A673 (cell line): ENCODE results near the gene FBXL17. TPM values are rescaled to one million over a fixed set of nuclear protein-coding genes. Genes with fewer than 3 reads are reported as not detected.
A peak's percentile ranks its signal among the peaks of the same experiment; 100 is the strongest.

Experiments used
- BruUV-seq: library from RNA; stranded (reverse); fragments of 400-500 nt; replicated peaks from 2 replicates; lab custom pipeline; 2021; lab: Mats Ljungman, UMichigan
- CTCF ChIA-PET: fragments of 300-600 bp; sonication (Branson Sonifier 250); formaldehyde crosslinking; loops from one replicate; lab custom pipeline; 2022; ENCODE audit warnings: antibody characterized with exemption; lab: Charles Lee
- POLR2A ChIA-PET: fragments of 300-600 bp; sonication (Branson Sonifier 250); formaldehyde crosslinking; loops from one replicate; lab custom pipeline; 2022; ENCODE audit warnings: antibody characterized with exemption; ENCODE audit not compliant: low non-redundant PET; lab: Charles Lee
- DNase-seq: peaks from one replicate; pipeline ENCODE4 v3.0.0-alpha.2; 2015; ENCODE audit warnings: low spot score
- H3K27ac ChIP-seq: fragments of 200-600 bp; sonication (generic); 2 replicates; pipeline ENCODE4 v1.5.1; 2016; ENCODE audit warnings: mixed run types, low read depth, mild to moderate bottlenecking, mixed read lengths, antibody characterized with exemption, low read length; ENCODE audit not compliant: poor library complexity, severe bottlenecking
- H3K27me3 ChIP-seq: fragments of 200-600 bp; sonication (generic); replicated peaks from 2 replicates; pipeline ENCODE4 v1.6.1; 2017; ENCODE audit warnings: mixed run types, low read depth, mild to moderate bottlenecking, mixed read lengths, antibody characterized with exemption, low read length; ENCODE audit not compliant: insufficient read depth, poor library complexity
- H3K36me3 ChIP-seq: fragments of 200-600 bp; sonication (generic); 2 replicates; pipeline ENCODE4 v1.6.1; 2016; ENCODE audit warnings: mixed run types, mild to moderate bottlenecking, mixed read lengths, antibody characterized with exemption, low read length; ENCODE audit not compliant: insufficient read depth, poor library complexity, severe bottlenecking
- H3K4me1 ChIP-seq: fragments of 200-600 bp; sonication (generic); 2 replicates; pipeline ENCODE4 v1.6.1; 2017; ENCODE audit warnings: mixed run types, mild to moderate bottlenecking, mixed read lengths, antibody characterized with exemption, low read length; ENCODE audit not compliant: insufficient read depth, poor library complexity, severe bottlenecking
- H3K4me3 ChIP-seq: fragments of 200-600 bp; sonication (generic); 2 replicates; pipeline ENCODE4 v1.5.1; 2016; ENCODE audit warnings: low read depth, mixed run types, mild to moderate bottlenecking, mixed read lengths, low read length; ENCODE audit not compliant: poor library complexity, severe bottlenecking
- H3K9me3 ChIP-seq: fragments of 200-600 bp; sonication (generic); 2 replicates; pipeline ENCODE4 v1.6.1; 2016; ENCODE audit warnings: mixed run types, low read depth, mild to moderate bottlenecking, mixed read lengths, antibody characterized with exemption, low read length; ENCODE audit not compliant: poor library complexity, severe bottlenecking
- CTCF ChIP-seq: fragments of 300-800, 200-600 bp; sonication (generic); conservative IDR thresholded peaks from 2 replicates; pipeline ENCODE4 v1.5.1; 2017; ENCODE audit warnings: low read depth, mild to moderate bottlenecking, antibody characterized with exemption, low read length, moderate library complexity, mixed read lengths
- EZH2 ChIP-seq: fragments of 200-600 bp; sonication (generic); IDR thresholded peaks from 2 replicates; pipeline ENCODE4 v1.6.1; 2017; ENCODE audit warnings: borderline replicate concordance, low read depth, mild to moderate bottlenecking, mixed read lengths, antibody characterized with exemption, low read length; ENCODE audit not compliant: poor library complexity, severe bottlenecking
- intact Hi-C: fragments of 100-400 bp; cut with micrococcal nuclease; formaldehyde crosslinking; loops from one replicate; pipeline ENCODE4 v1.10.0; 2022; ENCODE audit not compliant: unreplicated experiment
- total RNA-seq: library from RNA; stranded (reverse); gene quantifications from 2 replicates; pipeline ENCODE4 v1.2.3, GENCODE V29; 2021

FBXL17 gene
- total RNA-seq, 1 experiment from 2014 or later: 5.7 TPM

GRCh38 chr5:108303086-108303485, 78.8 kb downstream of the FBXL17 start:
- H3K27me3 ChIP-seq: no peaks in the 10 kb centered on the region
- TF ChIP-seq EZH2 (no peak), CTCF (no peak)
- H3K27ac ChIP-seq: no peak overlapping the region
- H3K4me1 ChIP-seq: no peaks in the 10 kb centered on the region
- no TSS peak for BruUV-seq
- no peaks in the 10 kb centered on the region for H3K36me3 ChIP-seq
- H3K4me3 ChIP-seq: no peak overlapping the region
- H3K9me3 ChIP-seq: no peaks in the 10 kb centered on the region
- CTCF ChIA-PET: no interaction called here
- intact Hi-C loops: no loop called here
- POLR2A ChIA-PET: no interaction called here
- DNase-seq: no peak

GRCh38 chr5:108297042-108297601, 84.8 kb downstream of the FBXL17 start:
- TF ChIP-seq CTCF (no peak), EZH2 (no peak)
- Histone ChIP-seq H3K36me3 (no peaks in the 10 kb centered on the region), H3K27me3 (no peaks in the 10 kb centered on the region), H3K4me3 (no peak overlapping the region), H3K9me3 (no peaks in the 10 kb centered on the region), H3K4me1 (peaks cover 5% of the 10 kb centered on the region), H3K27ac (no peak overlapping the region)
- ChIA-PET POLR2A (no interaction called here), CTCF (no interaction called here)
- no peak for DNase-seq
- BruUV-seq: no TSS peak
- intact Hi-C loops: no loop called here

- Histone ChIP-seq H3K4me3 (no peak overlapping the region), H3K36me3 (no peaks in the 10 kb centered on the region), H3K27ac (no peak overlapping the region), H3K4me1 (peaks cover 5% of the 10 kb centered on the region), H3K27me3 (no peaks in the 10 kb centered on the region), H3K9me3 (no peaks in the 10 kb centered on the region)
- CTCF ChIA-PET: no interaction called here
- DNase-seq: peak; percentile 19
- intact Hi-C loops: no loop called here
- BruUV-seq: no TSS peak
- POLR2A ChIA-PET: no interaction called here
- no peak for TF ChIP-seq EZH2
- no peak for TF ChIP-seq CTCF
Measured at GRCh38 chr5:108295578-108296368, 86.1 kb downstream of the FBXL17 start.
